ENCODE data around the gene UBE2H.
"Not testable (repeated sequence)": the region's sequence is repeated elsewhere in the genome, so short reads cannot be mapped to it uniquely, and the experiment has no call there.

The UBE2H gene

GRCh38 chr7:129896568-129897382 is 56.0 kb downstream of the UBE2H start:
- no peak overlapping the region for H3K27ac ChIP-seq
- TF ChIP-seq, protein P1, sequence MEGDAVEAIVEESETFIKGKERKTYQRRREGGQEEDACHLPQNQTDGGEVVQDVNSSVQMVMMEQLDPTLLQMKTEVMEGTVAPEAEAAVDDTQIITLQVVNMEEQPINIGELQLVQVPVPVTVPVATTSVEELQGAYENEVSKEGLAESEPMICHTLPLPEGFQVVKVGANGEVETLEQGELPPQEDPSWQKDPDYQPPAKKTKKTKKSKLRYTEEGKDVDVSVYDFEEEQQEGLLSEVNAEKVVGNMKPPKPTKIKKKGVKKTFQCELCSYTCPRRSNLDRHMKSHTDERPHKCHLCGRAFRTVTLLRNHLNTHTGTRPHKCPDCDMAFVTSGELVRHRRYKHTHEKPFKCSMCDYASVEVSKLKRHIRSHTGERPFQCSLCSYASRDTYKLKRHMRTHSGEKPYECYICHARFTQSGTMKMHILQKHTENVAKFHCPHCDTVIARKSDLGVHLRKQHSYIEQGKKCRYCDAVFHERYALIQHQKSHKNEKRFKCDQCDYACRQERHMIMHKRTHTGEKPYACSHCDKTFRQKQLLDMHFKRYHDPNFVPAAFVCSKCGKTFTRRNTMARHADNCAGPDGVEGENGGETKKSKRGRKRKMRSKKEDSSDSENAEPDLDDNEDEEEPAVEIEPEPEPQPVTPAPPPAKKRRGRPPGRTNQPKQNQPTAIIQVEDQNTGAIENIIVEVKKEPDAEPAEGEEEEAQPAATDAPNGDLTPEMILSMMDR (conservative IDR thresholded peaks at IDR 0.05): no peak

- H3K27ac ChIP-seq: not testable (repeated sequence)
Observed at GRCh38 chr7:129894184-129894583, 58.6 kb downstream of the UBE2H start.

DNA sequence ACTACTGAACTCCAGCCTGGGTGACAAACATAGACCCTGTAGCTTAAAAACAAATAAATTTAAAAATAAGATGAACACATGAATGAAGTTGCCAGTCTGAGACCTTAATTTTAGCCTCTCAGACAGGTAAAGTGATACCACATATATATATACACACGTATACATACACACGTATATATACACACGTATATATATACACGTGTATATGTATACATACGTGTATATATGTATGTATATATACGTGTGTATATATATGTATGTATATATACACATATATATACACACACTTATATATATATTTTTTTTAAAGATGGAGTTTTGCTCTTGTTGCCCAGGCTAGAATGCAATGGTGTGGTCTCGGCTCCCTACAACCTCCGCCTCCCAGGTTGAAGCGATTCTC is 62.7 kb downstream of the UBE2H start:
- peak overlapping the region; percentile 55 for H3K27ac ChIP-seq
- TF ChIP-seq, protein P1 (conservative IDR thresholded peaks at IDR 0.05): no peak

DNA sequence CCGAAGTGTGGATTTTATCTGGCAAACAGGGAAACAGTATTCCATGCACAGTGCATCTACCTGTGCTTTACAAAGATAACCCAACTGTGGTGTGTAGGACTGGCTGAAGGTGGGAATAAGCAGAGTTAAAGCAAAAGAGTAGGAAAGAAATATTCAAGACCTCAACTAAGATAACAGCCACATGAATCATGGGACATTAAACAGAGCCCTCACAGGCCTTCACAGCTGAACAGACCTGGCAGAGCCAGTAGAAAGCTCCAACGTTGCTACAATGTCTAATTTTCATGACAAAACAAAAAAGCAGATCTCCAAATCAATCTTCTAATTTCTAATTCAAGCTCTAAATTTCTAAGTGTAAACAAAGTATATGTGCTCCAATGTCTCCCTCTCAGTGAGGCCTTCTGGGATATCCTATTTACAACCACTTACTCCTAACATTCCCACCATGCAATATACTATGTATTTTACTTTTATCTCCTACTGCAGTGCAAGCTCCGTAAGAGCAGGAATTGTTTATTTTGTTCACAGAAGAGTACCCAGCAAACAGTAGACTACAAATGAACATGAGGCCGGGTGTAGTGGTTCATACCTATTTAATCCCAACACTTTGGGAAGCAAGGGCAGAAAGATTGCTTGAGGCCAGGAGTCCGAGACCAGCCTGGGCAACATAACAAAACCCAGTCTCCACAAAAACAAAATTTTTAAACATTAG is 63.5 kb downstream of the UBE2H start:
- TF ChIP-seq, protein P1 (conservative IDR thresholded peaks at IDR 0.05): no peak
- peak overlapping the region; percentile 55 for H3K27ac ChIP-seq

DNA sequence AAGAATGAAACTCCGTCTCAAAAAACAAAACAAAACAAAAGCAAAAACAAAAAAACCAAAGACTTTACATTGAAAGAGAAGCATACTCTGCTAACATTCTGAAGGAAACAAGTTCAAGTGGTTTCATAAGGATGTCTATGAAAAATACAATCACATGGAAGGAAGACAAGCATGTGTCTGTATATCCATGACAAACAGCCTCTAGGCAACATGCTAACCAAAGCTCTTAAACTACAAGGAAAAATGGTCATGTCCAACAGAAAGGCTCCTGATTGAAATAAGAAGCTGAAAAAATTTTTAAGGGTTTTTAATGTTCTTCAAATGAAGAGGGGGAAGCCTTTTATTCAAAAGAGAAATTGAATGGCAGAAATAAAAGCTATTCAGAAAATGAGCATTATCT is 64.9 kb downstream of the UBE2H start:
- TF ChIP-seq, protein P1 (conservative IDR thresholded peaks at IDR 0.05): no peak
- no peak overlapping the region for H3K27ac ChIP-seq

DNA sequence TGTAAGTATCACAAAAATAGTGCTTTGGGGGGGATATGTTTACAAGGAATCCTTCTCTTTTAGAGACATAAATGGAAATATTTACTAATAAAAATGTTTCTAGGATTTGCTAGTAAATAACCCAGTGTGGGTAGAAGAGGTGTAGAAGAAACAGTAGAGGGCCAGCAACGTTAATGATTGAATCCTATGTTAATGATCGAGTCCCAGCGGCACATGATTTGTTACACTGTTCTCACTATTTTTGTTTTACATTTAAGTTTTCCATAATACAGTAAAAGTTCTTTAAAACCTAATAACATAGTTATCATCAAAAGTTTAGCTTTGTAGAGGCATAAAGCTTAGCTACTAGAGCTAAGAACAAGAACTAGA is 66.0 kb downstream of the UBE2H start:
- H3K27ac ChIP-seq: no peak overlapping the region
- TF ChIP-seq, protein P1 (conservative IDR thresholded peaks at IDR 0.05): no peak

DNA sequence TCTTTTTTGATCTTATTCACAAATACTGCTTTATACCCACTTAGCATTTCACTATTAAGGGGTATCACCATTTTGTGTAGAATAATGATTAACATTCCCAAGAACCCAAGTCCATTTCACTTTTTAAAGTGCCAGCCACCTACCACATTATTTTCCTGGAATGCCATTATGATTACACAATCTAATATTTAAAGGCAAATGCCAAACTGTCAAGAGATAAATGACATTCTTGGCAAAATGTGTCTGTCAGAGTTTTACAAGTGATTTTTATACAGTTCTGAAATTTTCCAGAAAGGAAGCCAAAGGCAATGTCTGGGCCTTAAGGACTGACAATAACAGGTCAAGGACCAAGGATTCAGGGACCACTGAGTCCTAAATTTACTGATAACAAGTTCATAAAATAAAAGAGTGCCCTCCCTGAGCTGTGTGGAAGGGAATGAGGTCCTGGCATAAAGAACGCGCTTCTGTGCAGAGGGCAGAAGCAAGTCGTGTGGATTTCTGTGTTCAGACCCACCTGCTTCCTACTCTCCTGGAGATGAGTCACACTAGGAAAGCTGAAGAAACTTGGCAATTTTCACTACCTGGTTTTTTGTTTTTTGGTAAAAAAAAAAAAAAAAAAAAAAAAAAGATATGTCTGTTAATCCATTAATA is 66.5 kb downstream of the UBE2H start:
- no peak overlapping the region for H3K27ac ChIP-seq
- TF ChIP-seq, protein P1 (conservative IDR thresholded peaks at IDR 0.05): no peak

All from VCaP (cell line).